Measurements from ENCODE around the gene GLRX5. TPM values are rescaled to one million over a fixed set of nuclear protein-coding genes. Genes with fewer than 3 reads are reported as not detected.
A peak's percentile ranks its signal among the peaks of the same experiment; 100 is the strongest.

GLRX5 gene
- total RNA-seq, 3 donors from 2014 or later (not counting 1 experiment from before 2014, with no cell fraction given): 16.7 to 26.0 (median 23.4) TPM

- no peak for TF ChIP-seq CTCF (IDR thresholded peaks at IDR 0.05)
- 97% methylated on average over 6 of the region's 7 CpGs for WGBS (ENCODE audit: insufficient coverage)
- Histone ChIP-seq H3K36me3 (ENCODE audit: control insufficient read depth, insufficient read depth, low read length) (no peaks in the 10 kb centered on the region), H3K4me1 (ENCODE audit: control insufficient read depth, insufficient read depth, low read length) (peaks cover 15% of the 10 kb centered on the region), H3K27ac (ENCODE audit: low read length) (no peak overlapping the region), H3K9me3 (ENCODE audit: control insufficient read depth, insufficient read depth, low read length) (no peaks in the 10 kb centered on the region), H3K27me3 (ENCODE audit: control insufficient read depth, insufficient read depth, low read length) (no peaks in the 10 kb centered on the region), H3K4me3 (ENCODE audit: low read length) (no peak overlapping the region)
- no peak overlapping the region for H3K4me3 Mint-ChIP-seq
- no peak for DNase-seq
- H3K27ac Mint-ChIP-seq: no peak overlapping the region
- no peaks in the 10 kb centered on the region for H3K36me3 Mint-ChIP-seq
- peaks cover 40 to 44% of the 10 kb centered on the region in 2 donors for H3K4me1 Mint-ChIP-seq
- H3K9me3 Mint-ChIP-seq: no peaks in the 10 kb centered on the region
- intact Hi-C loops (cut with micrococcal nuclease): no loop called here
- ATAC-seq: no peak
- H3K27me3 Mint-ChIP-seq (ENCODE audit: low read depth in 2 of 2): no peaks in the 10 kb centered on the region
These were observed 5.6 kb upstream of the GLRX5 start for GRCh38 chr14:95529216-95529615.

- ATAC-seq (no peak), DNase-seq (no peak)
- peaks cover 45% of the 10 kb centered on the region in 2 donors for H3K4me1 Mint-ChIP-seq
- Histone ChIP-seq H3K4me1 (ENCODE audit: control insufficient read depth, insufficient read depth, low read length) (peaks cover 14% of the 10 kb centered on the region), H3K4me3 (ENCODE audit: low read length) (no peak overlapping the region), H3K9me3 (ENCODE audit: control insufficient read depth, insufficient read depth, low read length) (no peaks in the 10 kb centered on the region), H3K36me3 (ENCODE audit: control insufficient read depth, insufficient read depth, low read length) (no peaks in the 10 kb centered on the region), H3K27me3 (ENCODE audit: control insufficient read depth, insufficient read depth, low read length) (no peaks in the 10 kb centered on the region), H3K27ac (ENCODE audit: low read length) (no peak overlapping the region)
- no peaks in the 10 kb centered on the region for H3K9me3 Mint-ChIP-seq
- TF ChIP-seq CTCF (IDR thresholded peaks at IDR 0.05): no peak
- H3K27me3 Mint-ChIP-seq (ENCODE audit: low read depth in 2 of 2): no peaks in the 10 kb centered on the region
- H3K27ac Mint-ChIP-seq: peak overlapping the region in 1 of 2 donors; percentile 57
- 85% methylated on average over 8 of the region's 13 CpGs for WGBS (ENCODE audit: insufficient coverage)
- no peak overlapping the region for H3K4me3 Mint-ChIP-seq
- intact Hi-C loops (cut with micrococcal nuclease): no loop called here
- H3K36me3 Mint-ChIP-seq: no peaks in the 10 kb centered on the region
These were observed 4.2 kb upstream of the GLRX5 start for GRCh38 chr14:95530473-95531276.

- H3K36me3 Mint-ChIP-seq: no peaks in the 10 kb centered on the region
- Histone ChIP-seq H3K4me1 (ENCODE audit: control insufficient read depth, insufficient read depth, low read length) (peaks cover 20% of the 10 kb centered on the region), H3K27me3 (ENCODE audit: control insufficient read depth, insufficient read depth, low read length) (no peaks in the 10 kb centered on the region), H3K9me3 (ENCODE audit: control insufficient read depth, insufficient read depth, low read length) (no peaks in the 10 kb centered on the region), H3K36me3 (ENCODE audit: control insufficient read depth, insufficient read depth, low read length) (no peaks in the 10 kb centered on the region), H3K27ac (ENCODE audit: low read length) (no peak overlapping the region), H3K4me3 (ENCODE audit: low read length) (no peak overlapping the region)
- intact Hi-C loops (cut with micrococcal nuclease): no loop called here
- peak overlapping the region in 1 of 2 donors; percentile 95 for H3K27ac Mint-ChIP-seq
- TF ChIP-seq CTCF (IDR thresholded peaks at IDR 0.05): no peak
- H3K9me3 Mint-ChIP-seq: no peaks in the 10 kb centered on the region
- H3K27me3 Mint-ChIP-seq (ENCODE audit: low read depth in 2 of 2): no peaks in the 10 kb centered on the region
- DNase-seq (no peak), ATAC-seq (no peak)
- H3K4me3 Mint-ChIP-seq: no peak overlapping the region
- peaks cover 46 to 53% of the 10 kb centered on the region in 2 donors for H3K4me1 Mint-ChIP-seq
- whole genome bisulfite sequencing (ENCODE audit: insufficient coverage): 38% methylated on average over 2 of the region's 3 CpGs
These were observed 3.4 kb upstream of the GLRX5 start for GRCh38 chr14:95531473-95531872.

All from natural killer cell (primary cell).